ENCODE data around the gene SREBF2.

Gene SREBF2

DNA sequence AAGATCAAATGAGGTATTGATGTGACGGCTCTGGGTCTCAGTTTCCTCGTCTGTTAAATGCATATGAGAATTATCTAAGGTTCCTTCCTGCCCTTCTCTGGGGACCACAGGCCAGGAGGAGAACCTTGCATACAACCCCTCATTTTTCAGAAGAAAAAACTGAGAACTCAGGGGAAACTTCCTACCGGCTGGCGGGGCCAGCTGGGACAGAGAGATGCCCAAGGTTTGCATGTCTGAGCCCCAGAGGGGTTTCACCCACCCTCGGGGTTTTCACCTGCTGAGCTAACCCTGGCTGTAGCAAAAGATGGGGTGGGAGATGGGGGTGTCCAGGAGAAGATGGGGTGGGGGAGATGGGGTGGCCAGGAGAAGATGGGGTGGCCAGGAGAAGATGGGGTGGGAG, 89.4 kb downstream of the SREBF2 start:
- no peak for DNase-seq
- no peak overlapping the region for H2BK12ac ChIP-seq (ENCODE audit: low read length in 2 of 2)
- H2AK5ac ChIP-seq (ENCODE audit: low read length, severe bottlenecking), result no peak overlapping the region
- H4K91ac ChIP-seq (ENCODE audit: low read length), result no peak overlapping the region
- no peak overlapping the region for H3K18ac ChIP-seq (ENCODE audit: low read depth in 1 of 2, low read length in 2 of 2)
- peaks cover 17 to 46% of the 10 kb centered on the region in 2 experiments for H3K27me3 ChIP-seq (ENCODE audit: control insufficient read depth in 1 of 2, insufficient read depth in 1 of 2, low read length in 2 of 2)
- H3K14ac ChIP-seq (ENCODE audit: low read length in 2 of 2), result no peak overlapping the region
- no peak overlapping the region for H4K8ac ChIP-seq (ENCODE audit: low read length)
- no peaks in the 10 kb centered on the region for H3K79me1 ChIP-seq (replicated peaks; ENCODE audit: low read length, poor library complexity, severe bottlenecking)
- H3K36me3 ChIP-seq (ENCODE audit: control insufficient read depth in 1 of 2, insufficient read depth in 2 of 2, low read depth in 1 of 2, low read length in 2 of 2), result no peaks in the 10 kb centered on the region
- H3K9me3 ChIP-seq (ENCODE audit: control insufficient read depth, low read length), result no peaks in the 10 kb centered on the region
- H2AFZ ChIP-seq (ENCODE audit: low read depth, low read length), result no peak overlapping the region
- no peak overlapping the region for H3K27ac ChIP-seq (ENCODE audit: low read length, poor library complexity, severe bottlenecking)
- H2BK15ac ChIP-seq (ENCODE audit: low read depth, poor library complexity, severe bottlenecking), result no peak overlapping the region
- peaks cover 35% of the 10 kb centered on the region for H3K4me1 ChIP-seq (ENCODE audit: control insufficient read depth, insufficient read depth, low read depth, low read length)
- 83% methylated on average over 5 of the region's 5 CpGs for WGBS
- H3K4ac ChIP-seq (ENCODE audit: low read depth in 1 of 2, low read length in 2 of 2), result no peak overlapping the region
- no peak overlapping the region for H2BK5ac ChIP-seq (ENCODE audit: low read depth, low read length, poor library complexity, severe bottlenecking)
- no peak overlapping the region for H3K4me3 ChIP-seq (ENCODE audit: insufficient read depth in 1 of 2, low read depth in 1 of 2, low read length in 2 of 2)
- no peak overlapping the region for H3K4me2 ChIP-seq (ENCODE audit: low read length, poor library complexity, severe bottlenecking)
- no peak overlapping the region for H3K23ac ChIP-seq (ENCODE audit: low read length in 2 of 2)
- H3K9ac ChIP-seq (ENCODE audit: low read length), result no peak overlapping the region
- H2BK120ac ChIP-seq (ENCODE audit: low read depth, low read length), result no peak overlapping the region

DNA sequence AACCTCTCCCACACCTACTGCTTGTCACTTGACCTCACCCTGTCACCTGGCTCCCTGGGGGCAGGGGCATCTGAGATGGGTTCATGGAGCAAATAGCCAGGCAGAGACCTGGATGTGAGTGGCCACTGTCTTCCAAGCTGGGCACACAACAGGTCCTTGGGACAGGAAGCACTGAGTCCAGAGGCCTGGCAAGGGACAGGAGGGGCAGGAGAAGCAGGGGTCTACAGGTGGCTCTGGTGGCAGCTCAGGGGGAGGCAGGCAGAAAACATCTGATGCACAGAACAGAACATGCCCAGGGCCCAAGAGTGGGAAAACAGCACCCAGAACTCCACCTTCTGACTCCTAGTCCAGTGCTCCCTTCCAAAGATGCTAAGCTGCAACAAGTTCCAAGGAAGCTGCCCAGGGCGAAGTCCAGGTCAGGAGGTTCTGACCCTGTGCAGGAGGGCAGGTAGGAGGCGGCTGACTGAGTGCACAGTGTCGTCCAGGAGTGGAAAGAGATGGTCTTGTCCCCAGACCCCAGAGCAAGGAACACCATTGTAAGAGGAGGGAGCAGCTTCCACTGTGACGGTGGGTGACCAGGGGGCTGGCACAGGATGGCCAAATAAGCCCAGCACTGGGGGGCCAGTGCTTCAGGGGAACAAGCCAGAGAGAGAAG, 90.2 kb downstream of the SREBF2 start:
- no peak overlapping the region for H2AFZ ChIP-seq (ENCODE audit: low read depth, low read length)
- H2BK12ac ChIP-seq (ENCODE audit: low read length in 2 of 2), result no peak overlapping the region
- peaks cover 29% of the 10 kb centered on the region for H3K4me1 ChIP-seq (ENCODE audit: control insufficient read depth, insufficient read depth, low read depth, low read length)
- no peak overlapping the region for H3K4me2 ChIP-seq (ENCODE audit: low read length, poor library complexity, severe bottlenecking)
- no peaks in the 10 kb centered on the region for H3K36me3 ChIP-seq (ENCODE audit: control insufficient read depth in 1 of 2, insufficient read depth in 2 of 2, low read depth in 1 of 2, low read length in 2 of 2)
- H3K14ac ChIP-seq (ENCODE audit: low read length in 2 of 2), result no peak overlapping the region
- WGBS, result 88% methylated on average over 4 of the region's 4 CpGs
- no peak for DNase-seq
- H3K27me3 ChIP-seq (ENCODE audit: control insufficient read depth in 1 of 2, insufficient read depth in 1 of 2, low read length in 2 of 2), result peaks cover 12 to 45% of the 10 kb centered on the region in 2 experiments
- no peak overlapping the region for H2AK5ac ChIP-seq (ENCODE audit: low read length, severe bottlenecking)
- H3K4me3 ChIP-seq (ENCODE audit: insufficient read depth in 1 of 2, low read depth in 1 of 2, low read length in 2 of 2), result no peak overlapping the region
- no peak overlapping the region for H2BK120ac ChIP-seq (ENCODE audit: low read depth, low read length)
- H2BK5ac ChIP-seq (ENCODE audit: low read depth, low read length, poor library complexity, severe bottlenecking), result no peak overlapping the region
- H3K79me1 ChIP-seq (replicated peaks; ENCODE audit: low read length, poor library complexity, severe bottlenecking), result no peaks in the 10 kb centered on the region
- no peak overlapping the region for H2BK15ac ChIP-seq (ENCODE audit: low read depth, poor library complexity, severe bottlenecking)
- no peak overlapping the region for H3K9ac ChIP-seq (ENCODE audit: low read length)
- H3K9me3 ChIP-seq (ENCODE audit: control insufficient read depth, low read length), result no peaks in the 10 kb centered on the region
- H4K8ac ChIP-seq (ENCODE audit: low read length), result no peak overlapping the region
- no peak overlapping the region for H3K23ac ChIP-seq (ENCODE audit: low read length in 2 of 2)
- no peak overlapping the region for H3K4ac ChIP-seq (ENCODE audit: low read depth in 1 of 2, low read length in 2 of 2)
- H3K18ac ChIP-seq (ENCODE audit: low read depth in 1 of 2, low read length in 2 of 2), result no peak overlapping the region
- H4K91ac ChIP-seq (ENCODE audit: low read length), result no peak overlapping the region
- no peak overlapping the region for H3K27ac ChIP-seq (ENCODE audit: low read length, poor library complexity, severe bottlenecking)

DNA sequence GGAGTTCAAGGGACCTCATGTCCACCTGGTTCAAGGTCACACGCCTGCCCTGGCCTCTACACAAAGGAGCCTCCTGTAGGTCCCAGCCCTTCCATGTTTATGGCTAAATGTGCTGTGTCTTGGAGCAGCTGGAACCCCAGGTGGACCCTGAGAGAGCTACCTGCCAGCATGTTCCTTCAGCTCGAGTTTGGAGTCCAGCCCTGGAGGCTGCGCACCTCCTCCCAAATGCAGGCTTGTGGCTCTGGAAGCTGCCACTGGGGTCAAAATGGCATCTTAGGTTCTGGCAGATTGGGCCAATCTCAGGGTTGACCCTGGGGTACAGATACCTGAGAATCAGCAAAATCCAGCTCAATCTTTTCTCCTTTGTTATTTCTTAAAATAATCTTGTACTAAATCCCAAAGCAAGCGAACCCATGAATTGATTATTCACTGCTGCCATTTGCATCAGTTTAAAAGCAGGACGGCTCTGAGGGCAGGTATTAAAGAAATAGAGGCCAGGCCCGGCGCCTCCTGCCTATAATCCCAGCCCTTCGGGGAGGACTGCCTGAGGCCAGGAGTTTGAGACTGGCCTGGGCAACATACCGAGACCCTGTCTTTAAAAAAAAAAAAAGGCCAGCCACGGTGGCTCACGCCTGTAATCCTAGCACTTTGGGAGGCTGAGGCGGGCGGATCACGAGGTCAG, 90.8 kb downstream of the SREBF2 start:
- Histone ChIP-seq H2AFZ (ENCODE audit: low read depth, low read length) (no peak overlapping the region), H2BK120ac (ENCODE audit: low read depth, low read length) (no peak overlapping the region), H3K4me2 (ENCODE audit: low read length, poor library complexity, severe bottlenecking) (no peak overlapping the region), H3K27ac (ENCODE audit: low read length, poor library complexity, severe bottlenecking) (no peak overlapping the region), H3K9me3 (ENCODE audit: control insufficient read depth, low read length) (no peaks in the 10 kb centered on the region), H2BK5ac (ENCODE audit: low read depth, low read length, poor library complexity, severe bottlenecking) (no peak overlapping the region), H3K18ac (ENCODE audit: low read depth in 1 of 2, low read length in 2 of 2) (no peak overlapping the region), H2AK5ac (ENCODE audit: low read length, severe bottlenecking) (no peak overlapping the region), H3K36me3 (ENCODE audit: control insufficient read depth in 1 of 2, insufficient read depth in 2 of 2, low read depth in 1 of 2, low read length in 2 of 2) (no peaks in the 10 kb centered on the region), H4K8ac (ENCODE audit: low read length) (no peak overlapping the region), H3K14ac (ENCODE audit: low read length in 2 of 2) (no peak overlapping the region), H3K27me3 (ENCODE audit: control insufficient read depth in 1 of 2, insufficient read depth in 1 of 2, low read length in 2 of 2) (peaks cover 12 to 45% of the 10 kb centered on the region in 2 experiments), H3K4me1 (ENCODE audit: control insufficient read depth, insufficient read depth, low read depth, low read length) (peaks cover 22% of the 10 kb centered on the region), H2BK12ac (ENCODE audit: low read length in 2 of 2) (no peak overlapping the region), H3K9ac (ENCODE audit: low read length) (no peak overlapping the region), H3K4ac (ENCODE audit: low read depth in 1 of 2, low read length in 2 of 2) (no peak overlapping the region), H4K91ac (ENCODE audit: low read length) (no peak overlapping the region), H2BK15ac (ENCODE audit: low read depth, poor library complexity, severe bottlenecking) (no peak overlapping the region), H3K79me1 (replicated peaks; ENCODE audit: low read length, poor library complexity, severe bottlenecking) (no peaks in the 10 kb centered on the region), H3K4me3 (ENCODE audit: insufficient read depth in 1 of 2, low read depth in 1 of 2, low read length in 2 of 2) (no peak overlapping the region), H3K23ac (ENCODE audit: low read length in 2 of 2) (no peak overlapping the region)
- no peak for DNase-seq
- 95% methylated on average over 14 of the region's 14 CpGs for WGBS

DNA sequence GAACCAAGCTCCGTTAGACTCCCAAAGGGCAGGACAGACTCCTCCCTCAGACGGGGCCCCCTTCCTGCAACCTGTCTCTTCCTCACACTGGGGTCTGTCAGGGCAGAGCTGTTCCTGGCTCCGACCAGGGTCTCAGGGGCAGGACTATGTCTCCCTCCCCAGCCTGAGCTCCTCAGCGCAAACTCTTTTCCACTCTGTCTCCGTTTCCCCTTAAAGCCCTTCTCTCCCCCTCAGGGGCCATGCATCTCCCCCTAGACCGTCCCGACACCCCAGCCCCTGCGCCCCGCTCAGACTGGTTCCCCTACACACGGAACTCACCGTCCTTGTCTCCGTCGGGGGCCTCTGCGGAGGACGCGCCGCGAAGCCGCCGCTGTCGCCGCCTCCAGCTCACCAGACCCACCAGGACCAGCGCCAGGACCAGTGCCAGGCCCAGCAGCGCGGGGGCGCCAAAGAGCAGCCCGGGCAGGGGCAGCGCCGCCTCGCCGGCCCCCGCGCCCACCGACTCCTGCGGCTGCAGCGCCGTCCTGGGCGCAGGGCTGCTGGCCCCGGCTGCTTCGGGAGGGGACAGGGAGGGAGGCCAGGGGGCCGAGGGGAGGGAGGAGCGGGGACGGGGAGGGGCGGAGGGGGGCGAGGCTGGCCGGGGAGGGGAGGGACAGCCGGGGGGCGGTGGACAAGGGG, 93.0 kb downstream of the SREBF2 start:
- WGBS, result 9% methylated on average over 22 of the region's 48 CpGs
- no peak overlapping the region for H2BK15ac ChIP-seq (ENCODE audit: low read depth, poor library complexity, severe bottlenecking)

More for the DNA sequence above, 93.0 kb downstream of the SREBF2 start:
- H4K91ac ChIP-seq (ENCODE audit: low read length), result peak overlapping the region; percentile 39
- H3K36me3 ChIP-seq (ENCODE audit: control insufficient read depth in 1 of 2, insufficient read depth in 2 of 2, low read depth in 1 of 2, low read length in 2 of 2), result no peaks in the 10 kb centered on the region
- H2AK5ac ChIP-seq (ENCODE audit: low read length, severe bottlenecking), result no peak overlapping the region
- peak overlapping the region; percentile 53 for H4K8ac ChIP-seq (ENCODE audit: low read length)
- H3K4me2 ChIP-seq (ENCODE audit: low read length, poor library complexity, severe bottlenecking), result peak overlapping the region; percentile 95
- H3K18ac ChIP-seq (ENCODE audit: low read depth in 1 of 2, low read length in 2 of 2), result peak overlapping the region; percentile 67 to 87
- H3K27me3 ChIP-seq (ENCODE audit: control insufficient read depth in 1 of 2, insufficient read depth in 1 of 2, low read length in 2 of 2), result peaks cover 12 to 36% of the 10 kb centered on the region in 2 experiments
- H2BK12ac ChIP-seq (ENCODE audit: low read length in 2 of 2), result peak overlapping the region; percentile 29 to 69
- peak overlapping the region; percentile 3 for H2AFZ ChIP-seq (ENCODE audit: low read depth, low read length)
- no peak overlapping the region for H2BK5ac ChIP-seq (ENCODE audit: low read depth, low read length, poor library complexity, severe bottlenecking)
- H3K79me1 ChIP-seq (replicated peaks; ENCODE audit: low read length, poor library complexity, severe bottlenecking), result no peaks in the 10 kb centered on the region
- H3K23ac ChIP-seq (ENCODE audit: low read length in 2 of 2), result no peak overlapping the region
- no peak overlapping the region for H3K9ac ChIP-seq (ENCODE audit: low read length)
- no peak overlapping the region for H3K14ac ChIP-seq (ENCODE audit: low read length in 2 of 2)
- H3K27ac ChIP-seq (ENCODE audit: low read length, poor library complexity, severe bottlenecking), result no peak overlapping the region
- H3K9me3 ChIP-seq (ENCODE audit: control insufficient read depth, low read length), result no peaks in the 10 kb centered on the region
- H3K4me3 ChIP-seq (ENCODE audit: insufficient read depth in 1 of 2, low read depth in 1 of 2, low read length in 2 of 2), result peak overlapping the region in 1 of 2 experiments; percentile 60
- peak overlapping the region; percentile 64 for H2BK120ac ChIP-seq (ENCODE audit: low read depth, low read length)
- peaks cover 12% of the 10 kb centered on the region for H3K4me1 ChIP-seq (ENCODE audit: control insufficient read depth, insufficient read depth, low read depth, low read length)
- DNase-seq, result peak; percentile 63
- H3K4ac ChIP-seq (ENCODE audit: low read depth in 1 of 2, low read length in 2 of 2), result no peak overlapping the region

Data from mesenchymal stem cell (in vitro differentiated cells and primary cell).